Measurements from ENCODE around the gene PLIN1. TPM values are rescaled to one million over a fixed set of nuclear protein-coding genes. Genes with fewer than 3 reads are reported as not detected.

The PLIN1 gene
- total and polyA plus RNA-seq, 2 donors (not counting 1 experiment from before 2014, with no cell fraction given): 0.97 to 1.2 TPM

DNA sequence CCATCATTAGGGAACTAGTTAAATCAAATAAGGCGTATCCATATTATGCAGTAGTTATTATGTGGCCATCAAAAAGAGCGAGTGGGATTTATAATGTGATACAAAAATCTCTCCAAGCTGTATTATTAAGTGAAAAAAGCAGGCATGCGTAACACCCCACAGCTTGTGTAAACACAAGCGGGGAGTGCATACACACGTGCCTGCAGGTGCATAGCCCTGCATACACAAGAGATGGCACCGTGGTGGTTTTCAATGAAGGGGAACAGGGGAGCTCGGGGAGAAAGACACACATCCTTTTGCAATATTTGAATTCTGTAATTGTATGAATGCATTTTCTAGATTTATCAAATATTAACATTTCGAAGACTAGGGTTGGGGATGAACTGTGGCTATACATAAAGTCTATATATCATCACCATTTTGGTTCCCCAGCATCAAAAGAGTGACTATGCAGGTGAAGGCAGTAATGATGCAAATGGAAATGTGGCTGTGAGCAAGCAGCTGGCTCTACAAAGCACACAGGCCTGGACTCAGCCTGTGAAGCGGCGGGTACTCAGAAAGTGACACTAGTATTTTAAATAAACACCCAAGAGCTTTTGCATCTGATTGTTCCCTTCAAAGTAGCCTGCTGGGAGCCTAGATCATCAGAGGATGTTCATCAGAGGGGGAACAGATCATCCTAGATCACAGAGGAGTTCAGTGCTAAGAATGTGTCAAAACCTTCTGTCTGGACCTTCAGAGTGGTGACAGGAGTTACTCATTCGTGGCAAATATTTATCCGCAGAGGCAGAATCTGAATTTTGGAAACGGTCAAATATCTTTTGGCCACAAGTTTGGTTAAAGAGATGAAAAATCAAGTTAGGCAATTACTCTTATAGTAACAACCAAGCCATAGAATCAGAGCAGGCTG lies 14.5 kb downstream of the PLIN1 start:
- Histone ChIP-seq H3K27ac (ENCODE audit: low read length in 2 of 2) (no peak overlapping the region), H3K4me3 (ENCODE audit: control extremely low read depth in 1 of 5, extremely low read depth in 1 of 5, insufficient read depth in 1 of 5, low read depth in 2 of 5, low read length in 4 of 5) (no peak overlapping the region), H3K27me3 (replicated peaks in 1 of 4; ENCODE audit: control extremely low read depth in 1 of 4, control insufficient read depth in 3 of 4, insufficient read depth in 4 of 4, low read length in 3 of 4) (peaks cover 0 to 24% (median 6%) of the 10 kb centered on the region in 4 experiments), H3K79me2 (ENCODE audit: control insufficient read depth, insufficient read depth, low read length) (no peaks in the 10 kb centered on the region), H3K4me2 (replicated peaks; ENCODE audit: low read depth, low read length, poor library complexity, severe bottlenecking) (no peak overlapping the region), H3K9me3 (ENCODE audit: control extremely low read depth in 1 of 3, control insufficient read depth in 2 of 3, insufficient read depth in 1 of 3, low read length in 2 of 3) (no peaks in the 10 kb centered on the region), H3K9ac (ENCODE audit: low read length) (no peak overlapping the region), H3K36me3 (replicated peaks in 1 of 2; ENCODE audit: control extremely low read depth in 1 of 2, control insufficient read depth in 1 of 2, extremely low read depth in 1 of 2, insufficient read depth in 2 of 2, low read length in 1 of 2) (no peaks in the 10 kb centered on the region), H4K20me1 (ENCODE audit: control insufficient read depth, insufficient read depth, low read length, poor library complexity, severe bottlenecking) (no peaks in the 10 kb centered on the region), H3K4me1 (ENCODE audit: control insufficient read depth in 2 of 2, insufficient read depth in 2 of 2, low read length in 2 of 2) (peaks cover 0 to 7% of the 10 kb centered on the region in 2 donors), H2AFZ (ENCODE audit: insufficient read depth, low read depth, low read length, poor library complexity, severe bottlenecking) (no peak overlapping the region)
- ATAC-seq (ENCODE audit: low read depth) (no peak), DNase-seq (no peak)
- Mint-ChIP-seq H3K9me3 (ENCODE audit: insufficient read depth) (no peaks in the 10 kb centered on the region), H3K27ac (no peak overlapping the region), H3K4me1 (peaks cover 7% of the 10 kb centered on the region), H3K27me3 (peaks cover 39% of the 10 kb centered on the region), H3K4me3 (peak overlapping the region; percentile 46)
- ChIA-PET CTCF (no interaction called here), POLR2A (no interaction called here)
- TF ChIP-seq, protein P1, sequence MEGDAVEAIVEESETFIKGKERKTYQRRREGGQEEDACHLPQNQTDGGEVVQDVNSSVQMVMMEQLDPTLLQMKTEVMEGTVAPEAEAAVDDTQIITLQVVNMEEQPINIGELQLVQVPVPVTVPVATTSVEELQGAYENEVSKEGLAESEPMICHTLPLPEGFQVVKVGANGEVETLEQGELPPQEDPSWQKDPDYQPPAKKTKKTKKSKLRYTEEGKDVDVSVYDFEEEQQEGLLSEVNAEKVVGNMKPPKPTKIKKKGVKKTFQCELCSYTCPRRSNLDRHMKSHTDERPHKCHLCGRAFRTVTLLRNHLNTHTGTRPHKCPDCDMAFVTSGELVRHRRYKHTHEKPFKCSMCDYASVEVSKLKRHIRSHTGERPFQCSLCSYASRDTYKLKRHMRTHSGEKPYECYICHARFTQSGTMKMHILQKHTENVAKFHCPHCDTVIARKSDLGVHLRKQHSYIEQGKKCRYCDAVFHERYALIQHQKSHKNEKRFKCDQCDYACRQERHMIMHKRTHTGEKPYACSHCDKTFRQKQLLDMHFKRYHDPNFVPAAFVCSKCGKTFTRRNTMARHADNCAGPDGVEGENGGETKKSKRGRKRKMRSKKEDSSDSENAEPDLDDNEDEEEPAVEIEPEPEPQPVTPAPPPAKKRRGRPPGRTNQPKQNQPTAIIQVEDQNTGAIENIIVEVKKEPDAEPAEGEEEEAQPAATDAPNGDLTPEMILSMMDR (IDR thresholded peaks at IDR 0.05): no peak
- TF ChIP-seq EZH2 (IDR thresholded peaks at IDR 0.05; ENCODE audit: borderline replicate concordance, insufficient read depth, low read depth, low read length, poor library complexity, severe bottlenecking): no peak
- intact Hi-C loops (cut with micrococcal nuclease): no loop called here
- 84% methylated on average over 2 of the region's 13 CpGs for WGBS (ENCODE audit: insufficient coverage)
